GM12892 (cell line): ENCODE results near the gene LRRC23.
"Not testable (repeated sequence)": the region's sequence is repeated elsewhere in the genome, so short reads cannot be mapped to it uniquely, and the experiment has no call there.

ENCODE experiments used
- DNase-seq: peaks from one replicate; pipeline ENCODE4 v3.0.0; 2011; ENCODE audit not compliant: insufficient read length
- FAIRE-seq: peaks from 2 replicates; lab custom pipeline; 2011; peaks lifted over from hg19 to GRCh38; lab: Jason Lieb, UNC
- POLR2A ChIP-seq: IDR thresholded peaks from 2 replicates; pipeline ENCODE4 v1.6.1; 2011; ENCODE audit warnings: low read depth, low read length, control low read depth
- POLR2AphosphoS5 ChIP-seq: IDR thresholded peaks from 2 replicates; pipeline ENCODE4 v1.6.1; 2011; ENCODE audit warnings: low read depth, low read length, control low read depth
- TAF1 ChIP-seq: IDR thresholded peaks from 2 replicates; pipeline ENCODE4 v1.6.1; 2011; ENCODE audit warnings: low read depth, mild to moderate bottlenecking, control low read depth, low read length, borderline replicate concordance

LRRC23 gene

DNA sequence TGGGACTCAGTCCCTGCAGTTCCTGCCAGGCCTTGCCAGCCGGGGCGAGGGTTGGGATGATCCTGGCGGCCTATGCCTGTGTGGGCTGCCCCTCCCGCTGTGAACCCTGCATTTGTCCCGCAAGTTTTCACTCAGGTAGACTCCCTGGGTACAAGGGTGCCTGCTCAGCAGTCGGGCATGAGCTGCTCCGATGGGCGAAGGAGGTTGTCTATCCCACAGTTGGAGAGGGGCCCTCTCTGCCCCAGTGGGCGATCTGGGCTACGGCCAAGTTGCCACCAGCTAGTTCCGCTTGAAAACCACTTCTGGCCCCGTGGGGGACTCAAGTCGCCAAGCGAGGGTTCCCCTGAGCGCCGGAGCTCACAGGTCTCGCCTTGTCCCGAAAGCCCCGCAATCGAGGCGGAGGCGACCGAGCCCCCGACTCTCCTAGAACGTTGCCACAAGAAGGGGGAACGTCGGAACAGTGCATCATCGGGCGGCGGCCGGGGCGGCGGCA lies 37.7 kb upstream of the LRRC23 start:
- DNase-seq (no peak), FAIRE-seq (no peak)
- TF ChIP-seq TAF1, result no peak
- no peak for TF ChIP-seq POLR2A
- TF ChIP-seq POLR2AphosphoS5, result no peak

DNA sequence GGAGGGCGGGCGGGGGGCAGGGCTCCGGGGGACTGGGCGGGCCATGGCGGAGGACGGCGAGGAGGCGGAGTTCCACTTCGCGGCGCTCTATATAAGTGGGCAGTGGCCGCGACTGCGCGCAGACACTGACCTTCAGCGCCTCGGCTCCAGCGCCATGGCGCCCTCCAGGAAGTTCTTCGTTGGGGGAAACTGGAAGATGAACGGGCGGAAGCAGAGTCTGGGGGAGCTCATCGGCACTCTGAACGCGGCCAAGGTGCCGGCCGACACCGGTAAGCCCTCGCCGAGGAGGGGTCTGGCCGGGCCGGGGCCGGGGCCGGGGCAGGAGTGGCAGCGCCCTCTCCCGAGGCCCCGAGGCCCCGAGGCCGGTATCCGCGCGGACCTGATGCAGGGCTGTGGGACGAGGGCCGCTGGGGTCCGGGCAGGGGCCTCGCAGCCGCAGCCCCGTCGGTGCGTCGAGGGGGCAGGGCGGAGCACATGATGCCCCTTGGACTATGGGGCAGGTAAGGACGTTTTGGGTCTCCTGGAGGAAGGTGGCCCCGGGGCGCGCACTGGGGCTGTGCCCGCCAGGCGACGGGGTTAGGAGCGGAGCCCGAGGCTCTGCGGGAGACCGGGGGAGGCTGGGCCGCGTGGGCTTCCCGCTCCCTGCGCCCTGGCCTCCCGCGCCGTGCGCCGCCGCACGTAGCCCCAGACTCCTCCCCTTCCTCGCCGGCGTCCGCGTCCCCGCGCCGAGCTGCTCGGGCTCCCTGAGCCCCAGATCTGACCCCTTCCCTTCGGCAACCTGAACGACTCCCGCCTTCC lies 37.0 kb upstream of the LRRC23 start, which contains the start of gene TPI1:
Gene TPI1, plus strand, starts transcription at position 119 of the 798 bp plus-strand sequence. Its CDS starts 36 bp downstream, at position 155.
- DNase-seq (peak; percentile 94), FAIRE-seq (peak; percentile 97)
- peak; percentile 99 for TF ChIP-seq POLR2A
- TF ChIP-seq TAF1, result peak; percentile 95
- peak; percentile 98 for TF ChIP-seq POLR2AphosphoS5

DNA sequence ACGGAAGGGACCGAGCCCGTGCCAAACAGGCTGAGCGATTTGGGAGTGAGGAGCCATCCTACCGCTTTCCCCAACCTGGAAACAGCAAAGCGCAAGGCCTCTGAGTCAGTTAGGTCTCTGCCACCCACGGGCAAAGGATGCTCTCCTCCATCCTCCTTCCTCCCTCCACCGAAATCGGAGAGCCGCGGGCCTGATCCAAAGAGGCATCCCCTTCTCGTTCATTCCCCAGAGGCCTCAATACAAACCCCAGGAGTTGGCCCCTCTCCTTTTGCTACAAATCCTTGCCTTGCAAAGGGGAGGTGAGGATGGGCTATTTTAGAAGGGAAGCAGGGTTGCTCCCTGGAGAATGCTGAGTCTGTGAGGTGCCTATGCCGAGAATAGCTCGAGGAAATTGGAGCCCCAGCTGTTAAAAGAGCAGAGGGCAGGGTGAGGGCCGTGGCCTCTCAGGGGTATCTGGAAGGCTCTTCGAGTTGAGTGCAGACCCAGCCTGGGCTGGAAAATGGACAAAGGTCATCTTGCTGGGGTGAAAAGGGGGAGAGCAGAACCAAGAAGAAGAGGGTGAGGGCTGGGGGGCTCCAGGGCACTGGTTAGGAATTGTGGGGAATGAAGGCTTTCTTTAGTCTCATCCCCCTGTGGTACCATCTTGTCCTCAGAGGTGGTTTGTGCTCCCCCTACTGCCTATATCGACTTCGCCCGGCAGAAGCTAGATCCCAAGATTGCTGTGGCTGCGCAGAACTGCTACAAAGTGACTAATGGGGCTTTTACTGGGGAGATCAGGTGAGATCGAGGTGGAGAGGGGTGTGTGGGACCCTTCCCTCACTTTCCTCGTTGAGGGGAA lies 36.2 kb upstream of the LRRC23 start:
- DNase-seq (no peak), FAIRE-seq (peak; percentile 50)
- TF ChIP-seq TAF1 (no peak), POLR2AphosphoS5 (peak; percentile 8; the same call in 1 of the 2 replicates)

DNA sequence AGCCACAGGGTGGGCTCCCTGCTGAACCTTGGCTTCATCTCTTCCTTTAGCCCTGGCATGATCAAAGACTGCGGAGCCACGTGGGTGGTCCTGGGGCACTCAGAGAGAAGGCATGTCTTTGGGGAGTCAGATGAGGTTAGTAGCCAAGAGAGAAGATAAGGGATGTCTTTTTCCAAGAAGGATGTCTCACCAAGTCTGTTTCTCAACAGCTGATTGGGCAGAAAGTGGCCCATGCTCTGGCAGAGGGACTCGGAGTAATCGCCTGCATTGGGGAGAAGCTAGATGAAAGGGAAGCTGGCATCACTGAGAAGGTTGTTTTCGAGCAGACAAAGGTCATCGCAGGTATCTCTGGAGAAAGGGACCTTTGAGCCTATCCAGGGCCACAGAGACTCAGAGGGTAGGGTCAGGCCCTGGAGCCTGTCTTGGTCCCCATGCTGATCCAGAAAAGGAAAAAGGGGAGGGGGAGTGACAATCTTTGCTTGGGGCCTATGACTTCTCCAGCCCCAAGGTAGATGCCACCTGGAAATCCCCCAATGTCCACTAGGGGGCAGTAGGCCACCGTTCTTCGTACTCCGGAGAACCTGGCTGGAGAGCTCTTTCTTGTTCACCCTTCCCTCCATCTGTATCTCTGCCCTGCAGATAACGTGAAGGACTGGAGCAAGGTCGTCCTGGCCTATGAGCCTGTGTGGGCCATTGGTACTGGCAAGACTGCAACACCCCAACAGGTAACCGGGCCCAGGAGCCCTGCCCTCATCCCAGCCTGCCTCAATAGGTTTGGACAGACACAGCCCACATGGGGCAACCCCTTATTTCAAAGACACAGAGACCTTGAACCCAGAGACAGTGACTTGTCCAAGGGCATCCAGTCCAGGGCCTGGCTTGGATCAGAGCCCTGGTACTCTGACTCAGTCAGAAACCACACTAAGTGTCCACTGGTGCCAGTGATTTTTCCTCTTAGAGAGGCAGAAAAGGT lies 35.3 kb upstream of the LRRC23 start:
- TF ChIP-seq TAF1, result no peak
- TF ChIP-seq POLR2AphosphoS5, result 0 out of 2 replicates have a peak, but pooled peaks have one; percentile 6
- peak; percentile 86 for FAIRE-seq
- peak; percentile 56 for DNase-seq

DNA sequence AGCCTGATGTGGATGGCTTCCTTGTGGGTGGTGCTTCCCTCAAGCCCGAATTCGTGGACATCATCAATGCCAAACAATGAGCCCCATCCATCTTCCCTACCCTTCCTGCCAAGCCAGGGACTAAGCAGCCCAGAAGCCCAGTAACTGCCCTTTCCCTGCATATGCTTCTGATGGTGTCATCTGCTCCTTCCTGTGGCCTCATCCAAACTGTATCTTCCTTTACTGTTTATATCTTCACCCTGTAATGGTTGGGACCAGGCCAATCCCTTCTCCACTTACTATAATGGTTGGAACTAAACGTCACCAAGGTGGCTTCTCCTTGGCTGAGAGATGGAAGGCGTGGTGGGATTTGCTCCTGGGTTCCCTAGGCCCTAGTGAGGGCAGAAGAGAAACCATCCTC lies 34.3 kb upstream of the LRRC23 start:
- DNase-seq, FAIRE-seq: not testable (repeated sequence)

DNA sequence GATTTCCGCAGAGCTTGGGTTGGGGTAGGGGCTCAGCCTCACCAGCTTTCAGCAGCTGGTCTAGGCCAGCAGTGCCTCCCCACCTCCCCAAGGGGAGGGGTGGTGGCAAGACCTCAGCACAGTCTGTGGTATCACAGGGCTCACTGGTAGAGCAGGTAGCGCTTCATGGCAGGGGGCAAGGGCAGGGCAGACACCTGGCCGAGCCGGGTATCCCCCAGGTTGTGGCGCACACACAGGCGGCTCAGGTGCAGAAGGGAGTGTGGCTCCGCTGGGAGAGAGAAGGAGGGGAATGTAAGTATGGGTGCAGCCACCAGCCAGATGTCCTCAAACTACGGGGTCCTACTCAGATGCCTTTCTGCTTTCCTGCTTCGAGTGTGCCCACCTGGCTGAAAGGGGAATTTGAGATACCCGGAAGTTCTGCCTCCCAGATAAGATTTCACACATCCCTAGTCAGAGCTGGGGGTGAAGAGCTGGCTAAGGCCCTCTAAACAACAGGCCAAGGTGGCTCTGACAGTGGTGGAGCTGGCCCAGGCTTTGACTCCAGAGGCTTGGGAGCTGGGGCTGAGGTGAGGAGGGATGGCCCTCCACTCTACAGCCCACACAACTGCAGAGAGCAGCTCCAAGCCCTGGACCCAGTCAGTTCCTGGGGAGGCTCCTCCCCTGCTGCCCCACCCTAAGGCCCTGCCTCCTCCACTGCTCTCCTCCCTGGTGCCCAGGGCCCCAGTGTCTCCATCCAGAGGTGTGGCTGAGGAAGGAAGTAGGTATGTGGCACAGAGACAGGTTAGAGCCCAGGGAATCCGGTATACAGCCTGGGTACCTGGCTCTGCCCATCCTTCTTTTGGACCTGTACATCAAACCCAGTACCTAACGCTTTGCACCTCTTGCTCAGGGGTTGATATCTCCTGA lies 33.3 kb upstream of the LRRC23 start:
- no peak for DNase-seq
- no peak for TF ChIP-seq TAF1
- TF ChIP-seq POLR2A, result peak; percentile 51; the same call in 1 of the 2 replicates
- FAIRE-seq, result peak; percentile 58

DNA sequence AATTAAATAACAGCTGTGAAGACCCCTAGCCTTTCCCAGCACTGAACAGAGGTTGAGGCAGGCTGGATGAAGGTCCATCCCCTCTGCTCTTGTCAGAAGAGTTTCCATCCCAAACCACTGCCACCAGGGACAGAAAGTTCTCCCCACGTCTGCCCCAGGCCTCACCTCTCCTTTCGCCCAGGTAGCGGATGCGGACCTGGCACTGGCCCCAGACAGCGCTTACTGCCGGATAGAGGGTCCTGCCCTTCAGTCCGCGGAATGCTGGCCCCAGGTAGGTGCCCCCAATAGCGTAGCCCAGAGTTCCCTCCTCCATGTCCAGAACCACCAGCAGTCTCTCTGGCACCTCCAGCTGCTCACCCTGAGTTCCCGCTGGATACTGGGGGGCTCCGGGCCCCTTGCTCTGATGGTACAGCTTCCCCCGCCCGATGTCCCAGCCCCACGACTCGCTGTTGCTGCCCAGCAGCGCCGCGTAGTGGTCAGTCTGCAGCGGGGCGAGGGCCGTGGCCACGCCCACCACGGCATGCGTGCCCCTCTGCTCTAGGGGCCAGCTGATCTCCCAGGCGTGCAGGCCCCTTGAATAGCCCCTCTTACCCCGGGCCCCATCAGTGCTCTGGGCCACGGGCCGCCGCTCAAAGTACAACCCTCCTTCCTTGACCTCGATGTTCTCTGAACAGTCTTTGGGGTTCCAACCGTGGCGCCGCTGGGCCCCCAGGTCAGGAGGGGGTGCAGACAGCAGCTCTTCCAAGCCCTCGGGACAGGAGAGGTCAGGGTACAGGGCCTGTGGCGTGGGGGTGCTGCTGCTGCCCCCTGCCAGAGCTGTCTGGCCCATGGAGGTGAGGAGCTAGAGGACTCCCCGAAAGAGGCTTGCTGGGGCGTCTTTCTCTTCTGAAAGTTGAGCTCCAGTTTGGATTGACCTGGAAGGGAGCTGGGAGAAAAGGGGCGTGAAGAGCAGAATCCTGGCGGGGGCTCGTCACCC lies 32.3 kb upstream of the LRRC23 start:
- TF ChIP-seq POLR2A (peak; percentile 64), POLR2AphosphoS5 (peak; percentile 41; the same call in 1 of the 2 replicates), TAF1 (no peak)
- DNase-seq (peak; percentile 80), FAIRE-seq (peak; percentile 97)

DNA sequence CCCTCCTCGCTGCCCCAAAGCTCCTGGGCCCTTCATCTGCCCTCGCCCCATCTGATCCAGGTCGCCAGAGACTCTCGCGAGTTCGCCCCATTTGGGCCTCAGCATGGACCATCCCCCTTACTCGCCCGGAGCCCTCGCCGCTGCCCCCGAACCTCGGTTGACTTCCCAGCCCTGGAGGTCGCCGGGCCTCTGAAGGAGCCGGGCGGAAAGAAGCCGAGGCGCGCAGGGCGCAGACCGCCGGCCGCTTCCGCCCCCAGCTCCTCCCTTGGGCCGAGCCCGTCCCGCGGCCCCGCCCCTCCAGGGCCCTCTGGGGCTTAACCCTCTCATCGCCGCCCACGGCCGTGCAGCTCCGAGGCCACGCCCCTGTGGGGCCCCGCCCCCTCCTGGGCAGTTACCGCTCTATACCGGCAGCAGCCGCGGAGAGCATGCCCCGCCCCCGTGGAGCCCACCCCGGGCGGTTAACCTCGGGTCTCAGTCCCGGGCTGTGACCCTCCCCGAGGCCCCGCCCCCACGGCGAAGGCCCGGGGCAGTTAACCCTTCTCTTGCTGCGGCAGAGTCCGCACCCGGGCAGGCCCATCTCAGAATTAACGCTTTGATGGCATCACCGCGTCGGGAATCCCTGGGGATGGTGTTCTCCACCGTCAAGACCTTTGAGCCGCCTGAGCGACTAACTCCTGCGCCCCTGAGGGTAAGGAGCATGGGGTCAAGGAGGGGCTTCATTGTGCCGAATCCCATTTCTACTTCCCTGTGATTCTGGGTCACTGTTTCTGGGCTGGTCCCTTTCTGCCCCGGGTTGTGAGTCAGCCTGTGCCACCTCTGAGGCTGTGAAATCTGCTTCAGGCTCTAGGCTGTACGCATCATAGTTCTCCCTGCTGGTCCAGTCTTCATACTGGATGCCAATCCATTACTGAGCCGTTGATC lies 31.3 kb upstream of the LRRC23 start, which contains the start of gene SPSB2:
Gene SPSB2, minus strand, starts transcription at position 210 of the 921 bp plus-strand sequence. CDS start 402 bp downstream, outside the sequence.
- FAIRE-seq (peak; percentile 97), DNase-seq (peak; percentile 96)
- TF ChIP-seq POLR2AphosphoS5 (no peak), POLR2A (peak; percentile 60; the same call in 1 of the 2 replicates), TAF1 (0 out of 2 replicates have a peak, but pooled peaks have one; percentile 1)

DNA sequence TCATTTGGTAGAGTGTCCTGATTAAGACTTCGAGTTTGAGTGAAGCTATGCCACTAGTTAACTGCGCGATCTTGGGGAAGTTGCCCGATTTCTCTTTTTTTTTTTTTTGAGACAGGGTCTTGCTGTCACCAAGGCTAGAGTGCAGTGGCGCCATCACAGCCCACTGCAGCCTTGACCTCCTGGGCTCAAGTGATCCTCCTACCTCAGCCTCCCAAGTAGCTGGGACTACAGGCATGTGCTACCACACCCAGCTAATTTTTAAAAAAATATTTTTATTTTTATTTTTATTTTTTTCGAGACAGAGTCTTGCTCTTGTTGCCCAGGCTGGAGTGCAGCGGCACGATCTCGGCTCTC lies 30.6 kb upstream of the LRRC23 start:
- not testable (repeated sequence) for FAIRE-seq, DNase-seq

DNA sequence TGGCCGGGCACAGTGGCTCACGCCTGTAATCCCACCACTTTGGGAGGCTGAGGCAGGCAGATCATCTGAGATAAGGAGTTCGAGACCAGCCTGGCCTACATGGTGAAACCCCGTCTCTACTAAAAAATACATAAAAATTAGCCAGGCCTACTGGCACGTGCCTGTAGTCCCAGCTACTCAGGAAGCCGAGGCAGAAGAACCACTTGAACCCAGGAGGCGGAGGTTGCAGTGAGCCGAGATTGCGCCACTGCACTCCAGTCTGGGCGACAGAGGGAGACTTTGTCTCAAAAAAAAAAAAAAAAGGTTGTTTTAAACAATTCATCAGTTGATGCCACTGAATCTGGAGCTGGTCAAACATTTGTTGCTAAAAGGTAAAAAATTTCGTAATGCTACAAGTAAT lies 24.8 kb upstream of the LRRC23 start:
- DNase-seq, FAIRE-seq: not testable (repeated sequence)
